ENCODE measurements around the gene TWNK.

DNA sequence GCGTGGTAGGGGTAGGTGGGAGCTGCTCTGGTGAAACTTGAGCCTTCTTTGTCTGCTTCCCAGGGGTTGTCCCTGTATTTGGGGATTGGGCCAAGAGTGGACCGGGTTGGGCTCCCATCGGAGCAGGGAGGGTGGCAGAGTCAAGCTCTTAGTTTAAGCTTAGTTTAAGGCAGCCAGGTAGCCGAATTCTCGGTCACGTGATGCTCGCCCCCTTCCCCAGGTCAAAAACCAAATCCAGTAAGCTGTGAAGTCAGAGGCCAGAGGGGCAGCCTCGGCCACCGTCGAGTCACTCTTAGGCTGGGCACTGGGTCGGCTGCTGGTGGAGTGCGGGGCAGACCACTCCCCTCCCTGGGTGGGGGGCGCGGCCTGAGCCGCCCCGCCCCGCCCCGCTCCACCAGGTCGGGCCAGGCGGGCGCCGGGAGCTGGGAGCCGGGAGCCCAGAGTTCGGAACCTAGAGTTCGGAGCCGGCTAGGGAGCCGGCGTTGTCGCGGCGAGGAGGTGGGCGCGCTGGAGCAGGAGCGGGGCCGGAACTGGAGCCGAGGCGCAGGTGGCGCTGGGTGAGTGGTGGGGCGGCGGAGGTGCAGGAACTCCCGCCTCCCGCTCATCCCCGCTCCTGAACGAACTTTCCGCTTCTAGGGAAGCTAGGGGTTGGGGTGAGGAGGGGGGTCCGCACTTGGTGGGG is 9.5 kb downstream of the TWNK start:
- TF ChIP-seq, protein P1, sequence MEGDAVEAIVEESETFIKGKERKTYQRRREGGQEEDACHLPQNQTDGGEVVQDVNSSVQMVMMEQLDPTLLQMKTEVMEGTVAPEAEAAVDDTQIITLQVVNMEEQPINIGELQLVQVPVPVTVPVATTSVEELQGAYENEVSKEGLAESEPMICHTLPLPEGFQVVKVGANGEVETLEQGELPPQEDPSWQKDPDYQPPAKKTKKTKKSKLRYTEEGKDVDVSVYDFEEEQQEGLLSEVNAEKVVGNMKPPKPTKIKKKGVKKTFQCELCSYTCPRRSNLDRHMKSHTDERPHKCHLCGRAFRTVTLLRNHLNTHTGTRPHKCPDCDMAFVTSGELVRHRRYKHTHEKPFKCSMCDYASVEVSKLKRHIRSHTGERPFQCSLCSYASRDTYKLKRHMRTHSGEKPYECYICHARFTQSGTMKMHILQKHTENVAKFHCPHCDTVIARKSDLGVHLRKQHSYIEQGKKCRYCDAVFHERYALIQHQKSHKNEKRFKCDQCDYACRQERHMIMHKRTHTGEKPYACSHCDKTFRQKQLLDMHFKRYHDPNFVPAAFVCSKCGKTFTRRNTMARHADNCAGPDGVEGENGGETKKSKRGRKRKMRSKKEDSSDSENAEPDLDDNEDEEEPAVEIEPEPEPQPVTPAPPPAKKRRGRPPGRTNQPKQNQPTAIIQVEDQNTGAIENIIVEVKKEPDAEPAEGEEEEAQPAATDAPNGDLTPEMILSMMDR (IDR thresholded peaks at IDR 0.05): no peak
- TF ChIP-seq POLR2A (IDR thresholded peaks at IDR 0.05) (no peak), POLR2AphosphoS5 (IDR thresholded peaks at IDR 0.05) (no peak)
